HG02763 (cell line): ENCODE data around the gene ARL10.
A peak's percentile ranks its signal among the peaks of the same experiment; 100 is the strongest.

Experiments
- ATAC-seq: cut with Tn5 transposase; IDR thresholded peaks from one replicate; pipeline ENCODE4 v1.9.1; 2021; ENCODE audit warnings: mild to moderate bottlenecking, moderate library complexity; ENCODE audit not compliant: unreplicated experiment

Gene ARL10

GRCh38 chr5:176365351-176366231 lies at the start of gene ARL10:
Gene ARL10, plus strand, starts transcription at chr5:176365487. Its CDS starts 77 bp downstream, at chr5:176365564.
- peak; percentile 39 for ATAC-seq

GRCh38 chr5:176317534-176318374 lies 47.5 kb upstream of the ARL10 start:
- no peak for ATAC-seq

GRCh38 chr5:176319827-176320554 lies 45.3 kb upstream of the ARL10 start:
- ATAC-seq = no peak

- ATAC-seq = no peak
Observed at GRCh38 chr5:176320577-176320976, 44.7 kb upstream of the ARL10 start.

- ATAC-seq = no peak
Observed at GRCh38 chr5:176334031-176334770, 31.1 kb upstream of the ARL10 start.

- ATAC-seq = no peak
Observed at GRCh38 chr5:176337913-176338312, 27.4 kb upstream of the ARL10 start.

- no peak for ATAC-seq
Observed at GRCh38 chr5:176339304-176339703, 26.0 kb upstream of the ARL10 start.

- ATAC-seq = no peak
Observed at GRCh38 chr5:176341325-176342157, 23.7 kb upstream of the ARL10 start.

- no peak for ATAC-seq
Observed at GRCh38 chr5:176342158-176342483, 23.2 kb upstream of the ARL10 start.

GRCh38 chr5:176342766-176343458 lies 22.4 kb upstream of the ARL10 start:
- ATAC-seq = no peak

- no peak for ATAC-seq
Observed at GRCh38 chr5:176350416-176350815, 14.9 kb upstream of the ARL10 start.

GRCh38 chr5:176352116-176352878 lies 13.0 kb upstream of the ARL10 start:
- ATAC-seq = no peak

GRCh38 chr5:176353533-176353932 lies 11.8 kb upstream of the ARL10 start:
- no peak for ATAC-seq

- no peak for ATAC-seq
Observed at GRCh38 chr5:176355400-176356178, 9.7 kb upstream of the ARL10 start.

GRCh38 chr5:176356179-176356566 lies 9.1 kb upstream of the ARL10 start:
- ATAC-seq = no peak

- no peak for ATAC-seq
Observed at GRCh38 chr5:176359658-176360057, 5.6 kb upstream of the ARL10 start.

GRCh38 chr5:176360894-176361436 lies 4.3 kb upstream of the ARL10 start:
- no peak for ATAC-seq
